HEK293 (cell line): ENCODE measurements around the gene ZNF24.

ENCODE experiments used
- BCL11A ChIP-seq: fragments of 450-650 bp; formaldehyde crosslinking; IDR thresholded peaks from 2 replicates; pipeline ENCODE4 v1.5.1; 2016; ENCODE audit warnings: low read depth, missing biosample characterization, missing genetic modification characterization
- GFI1B ChIP-seq: fragments of 450-650 bp; formaldehyde crosslinking; IDR thresholded peaks from 2 replicates; pipeline ENCODE4 v1.5.1; 2016; ENCODE audit warnings: missing biosample characterization, missing genetic modification characterization
- IKZF3 ChIP-seq: fragments of 450-650 bp; IDR thresholded peaks from 2 replicates; pipeline ENCODE4 v1.5.0; 2018; ENCODE audit warnings: missing biosample characterization, mild to moderate bottlenecking, missing genetic modification characterization, moderate library complexity
- OVOL3 ChIP-seq: fragments of 450-650 bp; formaldehyde crosslinking; IDR thresholded peaks from 2 replicates; pipeline ENCODE4 v1.5.1; 2016; ENCODE audit warnings: missing biosample characterization, missing genetic modification characterization
- SETDB1 ChIP-seq: IDR thresholded peaks from one replicate; pipeline ENCODE4 v1.6.1; 2017; ENCODE audit warnings: mild to moderate bottlenecking, low read length, moderate library complexity, mixed read lengths; ENCODE audit not compliant: insufficient read length
- SP3 ChIP-seq: fragments of 450-650 bp; formaldehyde crosslinking; IDR thresholded peaks from 2 replicates; pipeline ENCODE4 v1.5.1; 2016; ENCODE audit warnings: missing biosample characterization, missing genetic modification characterization
- ZFHX2 ChIP-seq: fragments of 450-650 bp; formaldehyde crosslinking; conservative IDR thresholded peaks from 2 replicates; pipeline ENCODE4 v1.5.1; 2016; ENCODE audit warnings: missing biosample characterization, missing genetic modification characterization
- ZNF155 ChIP-seq: fragments of 450-650 bp; formaldehyde crosslinking; IDR thresholded peaks from 2 replicates; pipeline ENCODE4 v1.5.1; 2016; ENCODE audit warnings: missing biosample characterization, missing genetic modification characterization
- ZNF16 ChIP-seq: fragments of 450-650 bp; formaldehyde crosslinking; IDR thresholded peaks from 2 replicates; pipeline ENCODE4 v1.5.1; 2016; ENCODE audit warnings: low read depth, missing biosample characterization, missing genetic modification characterization
- ZNF302 ChIP-seq: fragments of 450-650 bp; formaldehyde crosslinking; IDR thresholded peaks from 2 replicates; pipeline ENCODE4 v1.5.1; 2016; ENCODE audit warnings: missing biosample characterization, missing genetic modification characterization, low read depth
- ZNF324 ChIP-seq: fragments of 450-650 bp; formaldehyde crosslinking; IDR thresholded peaks from 2 replicates; pipeline ENCODE4 v1.5.1; 2016; ENCODE audit warnings: missing biosample characterization, missing genetic modification characterization
- ZNF555 ChIP-seq: fragments of 450-650 bp; formaldehyde crosslinking; conservative IDR thresholded peaks from 2 replicates; pipeline ENCODE4 v1.5.1; 2017; ENCODE audit warnings: missing biosample characterization, mild to moderate bottlenecking, missing genetic modification characterization, inconsistent platforms
- ZNF660 ChIP-seq: fragments of 450-650 bp; IDR thresholded peaks from 2 replicates; pipeline ENCODE4 v1.5.1; 2018; ENCODE audit warnings: missing biosample characterization, mild to moderate bottlenecking, missing genetic modification characterization
- ZNF670 ChIP-seq: fragments of 450-650 bp; formaldehyde crosslinking; IDR thresholded peaks from 2 replicates; pipeline ENCODE4 v1.5.1; 2016; ENCODE audit warnings: missing biosample characterization, missing genetic modification characterization, low read depth
- ZSCAN23 ChIP-seq: fragments of 450-650 bp; formaldehyde crosslinking; IDR thresholded peaks from 2 replicates; pipeline ENCODE4 v1.5.1; 2016; ENCODE audit warnings: missing biosample characterization, missing genetic modification characterization
- ZXDB ChIP-seq: fragments of 450-650 bp; formaldehyde crosslinking; IDR thresholded peaks from 2 replicates; pipeline ENCODE4 v1.5.1; 2016; ENCODE audit warnings: missing biosample characterization, missing genetic modification characterization
- TF ChIP-seq, protein P1 (sequence below): fragments of 450-650 bp; formaldehyde crosslinking; IDR thresholded peaks from 2 replicates; pipeline ENCODE4 v1.5.1; 2016; ENCODE audit warnings: missing biosample characterization, missing genetic modification characterization
- TF ChIP-seq, protein P2 (sequence below): fragments of 450-650 bp; formaldehyde crosslinking; conservative IDR thresholded peaks from 2 replicates; pipeline ENCODE4 v1.5.1; 2016; ENCODE audit warnings: low read depth, missing biosample characterization, missing genetic modification characterization
- TF ChIP-seq, protein P3 (sequence below): fragments of 450-650 bp; formaldehyde crosslinking; IDR thresholded peaks from 2 replicates; pipeline ENCODE4 v1.5.1; 2016; ENCODE audit warnings: missing biosample characterization, missing genetic modification characterization, low read depth
- TF ChIP-seq, protein P4 (sequence below): fragments of 450-650 bp; formaldehyde crosslinking; optimal IDR thresholded peaks from 2 replicates; pipeline ENCODE3; 2016; ENCODE audit warnings: missing biosample characterization, mild to moderate bottlenecking, missing genetic modification characterization
- TF ChIP-seq, protein P5 (sequence below): fragments of 450-650 bp; formaldehyde crosslinking; IDR thresholded peaks from 2 replicates; pipeline ENCODE4 v1.5.1; 2016; ENCODE audit warnings: missing biosample characterization, missing genetic modification characterization
- TF ChIP-seq, protein P6 (sequence below): fragments of 450-650 bp; formaldehyde crosslinking; IDR thresholded peaks from 2 replicates; pipeline ENCODE4 v1.5.1; 2016; ENCODE audit warnings: missing biosample characterization, missing genetic modification characterization
- TF ChIP-seq, protein P7 (sequence below): fragments of 450-650 bp; formaldehyde crosslinking; IDR thresholded peaks from 2 replicates; pipeline ENCODE4 v1.5.1; 2016; ENCODE audit warnings: missing biosample characterization, missing genetic modification characterization

Gene ZNF24

DNA sequence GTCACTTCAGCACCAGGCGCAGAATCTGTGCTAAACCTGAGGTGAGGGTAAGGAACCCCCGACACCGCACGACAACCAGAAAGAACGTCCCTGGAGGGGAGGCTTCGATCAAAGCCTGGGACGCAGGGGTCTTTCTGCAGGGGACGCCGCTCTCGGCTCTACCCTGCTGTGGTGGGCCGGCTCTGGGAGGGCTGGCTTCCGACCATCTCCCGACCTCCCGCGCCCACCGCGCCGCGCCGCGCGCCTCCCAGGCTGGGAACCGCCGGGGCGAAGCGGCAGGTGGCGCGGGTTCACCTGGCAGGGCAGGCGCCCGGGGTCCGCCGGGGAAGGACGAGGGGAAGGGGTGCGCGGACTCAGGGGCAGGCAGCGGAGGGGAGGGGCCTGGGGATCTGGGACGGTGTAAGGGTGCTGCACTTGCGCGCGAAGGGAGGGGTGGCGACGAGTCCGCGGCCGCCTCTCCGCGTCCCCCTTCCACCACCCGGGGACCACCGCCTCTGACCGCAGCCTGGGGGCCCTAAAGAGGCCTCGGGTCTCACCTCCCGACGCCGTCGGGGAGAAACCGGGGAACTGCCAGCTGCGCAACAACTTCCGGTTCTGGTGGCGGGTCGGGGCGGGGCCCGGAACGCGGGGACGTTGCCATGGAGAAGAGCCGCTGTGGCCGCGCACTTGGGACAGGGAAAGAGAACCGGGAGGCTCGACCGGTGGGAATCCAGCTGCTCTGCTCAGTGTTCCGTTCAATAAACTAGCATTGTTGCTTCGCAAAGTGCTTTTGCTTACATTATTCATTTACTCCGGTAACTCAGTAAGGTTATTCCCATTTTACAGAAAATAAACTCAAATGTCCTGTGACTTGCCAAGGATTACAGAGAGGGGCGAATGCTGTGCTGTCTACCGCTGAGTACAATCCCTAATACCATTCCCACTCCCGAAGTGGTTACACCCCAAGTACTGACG, 32.8 kb upstream of the ZNF24 start, which contains the start of gene ZNF396 (continued):
- TF ChIP-seq ZNF555 (no peak), SETDB1 (no peak), ZNF16 (tag by site-specific recombination) (no peak), ZNF324 (no peak), ZSCAN23 (tag by site-specific recombination) (no peak), ZNF155 (tag by site-specific recombination) (no peak), BCL11A (tag by site-specific recombination) (no peak), OVOL3 (tag by site-specific recombination) (no peak), ZXDB (peak; percentile 83), GFI1B (tag by site-specific recombination) (no peak), ZNF670 (no peak), ZNF660 (tag by site-specific recombination) (no peak), ZNF302 (tag by site-specific recombination) (no peak), IKZF3 (tag by site-specific recombination) (no peak), ZFHX2 (tag by site-specific recombination) (no peak), SP3 (tag by site-specific recombination) (peak; percentile 74)
- TF ChIP-seq, protein P1, sequence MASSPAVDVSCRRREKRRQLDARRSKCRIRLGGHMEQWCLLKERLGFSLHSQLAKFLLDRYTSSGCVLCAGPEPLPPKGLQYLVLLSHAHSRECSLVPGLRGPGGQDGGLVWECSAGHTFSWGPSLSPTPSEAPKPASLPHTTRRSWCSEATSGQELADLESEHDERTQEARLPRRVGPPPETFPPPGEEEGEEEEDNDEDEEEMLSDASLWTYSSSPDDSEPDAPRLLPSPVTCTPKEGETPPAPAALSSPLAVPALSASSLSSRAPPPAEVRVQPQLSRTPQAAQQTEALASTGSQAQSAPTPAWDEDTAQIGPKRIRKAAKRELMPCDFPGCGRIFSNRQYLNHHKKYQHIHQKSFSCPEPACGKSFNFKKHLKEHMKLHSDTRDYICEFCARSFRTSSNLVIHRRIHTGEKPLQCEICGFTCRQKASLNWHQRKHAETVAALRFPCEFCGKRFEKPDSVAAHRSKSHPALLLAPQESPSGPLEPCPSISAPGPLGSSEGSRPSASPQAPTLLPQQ, result peak; percentile 61
- TF ChIP-seq, protein P2, sequence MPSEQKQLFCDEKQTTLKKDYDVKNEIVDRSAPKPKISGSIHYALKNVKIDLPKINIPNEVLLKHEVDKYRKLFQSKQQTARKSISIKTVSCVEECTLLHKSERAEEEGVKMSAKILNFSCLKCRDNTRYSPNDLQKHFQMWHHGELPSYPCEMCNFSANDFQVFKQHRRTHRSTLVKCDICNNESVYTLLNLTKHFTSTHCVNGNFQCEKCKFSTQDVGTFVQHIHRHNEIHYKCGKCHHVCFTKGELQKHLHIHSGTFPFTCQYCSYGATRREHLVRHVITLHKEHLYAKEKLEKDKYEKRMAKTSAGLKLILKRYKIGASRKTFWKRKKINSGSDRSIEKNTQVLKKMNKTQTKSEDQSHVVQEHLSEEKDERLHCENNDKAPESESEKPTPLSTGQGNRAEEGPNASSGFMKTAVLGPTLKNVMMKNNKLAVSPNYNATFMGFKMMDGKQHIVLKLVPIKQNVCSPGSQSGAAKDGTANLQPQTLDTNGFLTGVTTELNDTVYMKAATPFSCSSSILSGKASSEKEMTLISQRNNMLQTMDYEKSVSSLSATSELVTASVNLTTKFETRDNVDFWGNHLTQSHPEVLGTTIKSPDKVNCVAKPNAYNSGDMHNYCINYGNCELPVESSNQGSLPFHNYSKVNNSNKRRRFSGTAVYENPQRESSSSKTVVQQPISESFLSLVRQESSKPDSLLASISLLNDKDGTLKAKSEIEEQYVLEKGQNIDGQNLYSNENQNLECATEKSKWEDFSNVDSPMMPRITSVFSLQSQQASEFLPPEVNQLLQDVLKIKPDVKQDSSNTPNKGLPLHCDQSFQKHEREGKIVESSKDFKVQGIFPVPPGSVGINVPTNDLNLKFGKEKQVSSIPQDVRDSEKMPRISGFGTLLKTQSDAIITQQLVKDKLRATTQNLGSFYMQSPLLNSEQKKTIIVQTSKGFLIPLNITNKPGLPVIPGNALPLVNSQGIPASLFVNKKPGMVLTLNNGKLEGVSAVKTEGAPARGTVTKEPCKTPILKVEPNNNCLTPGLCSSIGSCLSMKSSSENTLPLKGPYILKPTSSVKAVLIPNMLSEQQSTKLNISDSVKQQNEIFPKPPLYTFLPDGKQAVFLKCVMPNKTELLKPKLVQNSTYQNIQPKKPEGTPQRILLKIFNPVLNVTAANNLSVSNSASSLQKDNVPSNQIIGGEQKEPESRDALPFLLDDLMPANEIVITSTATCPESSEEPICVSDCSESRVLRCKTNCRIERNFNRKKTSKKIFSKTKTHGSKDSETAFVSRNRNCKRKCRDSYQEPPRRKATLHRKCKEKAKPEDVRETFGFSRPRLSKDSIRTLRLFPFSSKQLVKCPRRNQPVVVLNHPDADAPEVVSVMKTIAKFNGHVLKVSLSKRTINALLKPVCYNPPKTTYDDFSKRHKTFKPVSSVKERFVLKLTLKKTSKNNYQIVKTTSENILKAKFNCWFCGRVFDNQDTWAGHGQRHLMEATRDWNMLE (tag by site-specific recombination), result 0 out of 2 replicates have a peak, but pooled peaks have one; percentile 26
- TF ChIP-seq, protein P3, sequence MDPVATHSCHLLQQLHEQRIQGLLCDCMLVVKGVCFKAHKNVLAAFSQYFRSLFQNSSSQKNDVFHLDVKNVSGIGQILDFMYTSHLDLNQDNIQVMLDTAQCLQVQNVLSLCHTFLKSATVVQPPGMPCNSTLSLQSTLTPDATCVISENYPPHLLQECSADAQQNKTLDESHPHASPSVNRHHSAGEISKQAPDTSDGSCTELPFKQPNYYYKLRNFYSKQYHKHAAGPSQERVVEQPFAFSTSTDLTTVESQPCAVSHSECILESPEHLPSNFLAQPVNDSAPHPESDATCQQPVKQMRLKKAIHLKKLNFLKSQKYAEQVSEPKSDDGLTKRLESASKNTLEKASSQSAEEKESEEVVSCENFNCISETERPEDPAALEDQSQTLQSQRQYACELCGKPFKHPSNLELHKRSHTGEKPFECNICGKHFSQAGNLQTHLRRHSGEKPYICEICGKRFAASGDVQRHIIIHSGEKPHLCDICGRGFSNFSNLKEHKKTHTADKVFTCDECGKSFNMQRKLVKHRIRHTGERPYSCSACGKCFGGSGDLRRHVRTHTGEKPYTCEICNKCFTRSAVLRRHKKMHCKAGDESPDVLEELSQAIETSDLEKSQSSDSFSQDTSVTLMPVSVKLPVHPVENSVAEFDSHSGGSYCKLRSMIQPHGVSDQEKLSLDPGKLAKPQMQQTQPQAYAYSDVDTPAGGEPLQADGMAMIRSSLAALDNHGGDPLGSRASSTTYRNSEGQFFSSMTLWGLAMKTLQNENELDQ, result no peak
- TF ChIP-seq, protein P4, sequence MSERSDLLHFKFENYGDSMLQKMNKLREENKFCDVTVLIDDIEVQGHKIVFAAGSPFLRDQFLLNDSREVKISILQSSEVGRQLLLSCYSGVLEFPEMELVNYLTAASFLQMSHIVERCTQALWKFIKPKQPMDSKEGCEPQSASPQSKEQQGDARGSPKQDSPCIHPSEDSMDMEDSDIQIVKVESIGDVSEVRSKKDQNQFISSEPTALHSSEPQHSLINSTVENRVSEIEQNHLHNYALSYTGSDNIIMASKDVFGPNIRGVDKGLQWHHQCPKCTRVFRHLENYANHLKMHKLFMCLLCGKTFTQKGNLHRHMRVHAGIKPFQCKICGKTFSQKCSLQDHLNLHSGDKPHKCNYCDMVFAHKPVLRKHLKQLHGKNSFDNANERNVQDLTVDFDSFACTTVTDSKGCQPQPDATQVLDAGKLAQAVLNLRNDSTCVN (tag by site-specific recombination), result peak; percentile 79
- TF ChIP-seq, protein P5, sequence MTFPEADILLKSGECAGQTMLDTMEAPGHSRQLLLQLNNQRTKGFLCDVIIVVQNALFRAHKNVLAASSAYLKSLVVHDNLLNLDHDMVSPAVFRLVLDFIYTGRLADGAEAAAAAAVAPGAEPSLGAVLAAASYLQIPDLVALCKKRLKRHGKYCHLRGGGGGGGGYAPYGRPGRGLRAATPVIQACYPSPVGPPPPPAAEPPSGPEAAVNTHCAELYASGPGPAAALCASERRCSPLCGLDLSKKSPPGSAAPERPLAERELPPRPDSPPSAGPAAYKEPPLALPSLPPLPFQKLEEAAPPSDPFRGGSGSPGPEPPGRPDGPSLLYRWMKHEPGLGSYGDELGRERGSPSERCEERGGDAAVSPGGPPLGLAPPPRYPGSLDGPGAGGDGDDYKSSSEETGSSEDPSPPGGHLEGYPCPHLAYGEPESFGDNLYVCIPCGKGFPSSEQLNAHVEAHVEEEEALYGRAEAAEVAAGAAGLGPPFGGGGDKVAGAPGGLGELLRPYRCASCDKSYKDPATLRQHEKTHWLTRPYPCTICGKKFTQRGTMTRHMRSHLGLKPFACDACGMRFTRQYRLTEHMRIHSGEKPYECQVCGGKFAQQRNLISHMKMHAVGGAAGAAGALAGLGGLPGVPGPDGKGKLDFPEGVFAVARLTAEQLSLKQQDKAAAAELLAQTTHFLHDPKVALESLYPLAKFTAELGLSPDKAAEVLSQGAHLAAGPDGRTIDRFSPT (tag by site-specific recombination), result no peak
- TF ChIP-seq, protein P6, sequence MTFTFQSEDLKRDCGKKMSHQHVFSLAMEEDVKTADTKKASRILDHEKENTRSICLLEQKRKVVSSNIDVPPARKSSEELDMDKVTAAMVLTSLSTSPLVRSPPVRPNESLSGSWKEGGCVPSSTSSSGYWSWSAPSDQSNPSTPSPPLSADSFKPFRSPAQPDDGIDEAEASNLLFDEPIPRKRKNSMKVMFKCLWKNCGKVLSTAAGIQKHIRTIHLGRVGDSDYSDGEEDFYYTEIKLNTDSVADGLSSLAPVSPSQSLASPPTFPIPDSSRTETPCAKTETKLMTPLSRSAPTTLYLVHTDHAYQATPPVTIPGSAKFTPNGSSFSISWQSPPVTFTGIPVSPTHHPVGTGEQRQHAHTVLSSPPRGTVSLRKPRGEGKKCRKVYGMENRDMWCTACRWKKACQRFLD (tag by site-specific recombination), result no peak
- TF ChIP-seq, protein P7, sequence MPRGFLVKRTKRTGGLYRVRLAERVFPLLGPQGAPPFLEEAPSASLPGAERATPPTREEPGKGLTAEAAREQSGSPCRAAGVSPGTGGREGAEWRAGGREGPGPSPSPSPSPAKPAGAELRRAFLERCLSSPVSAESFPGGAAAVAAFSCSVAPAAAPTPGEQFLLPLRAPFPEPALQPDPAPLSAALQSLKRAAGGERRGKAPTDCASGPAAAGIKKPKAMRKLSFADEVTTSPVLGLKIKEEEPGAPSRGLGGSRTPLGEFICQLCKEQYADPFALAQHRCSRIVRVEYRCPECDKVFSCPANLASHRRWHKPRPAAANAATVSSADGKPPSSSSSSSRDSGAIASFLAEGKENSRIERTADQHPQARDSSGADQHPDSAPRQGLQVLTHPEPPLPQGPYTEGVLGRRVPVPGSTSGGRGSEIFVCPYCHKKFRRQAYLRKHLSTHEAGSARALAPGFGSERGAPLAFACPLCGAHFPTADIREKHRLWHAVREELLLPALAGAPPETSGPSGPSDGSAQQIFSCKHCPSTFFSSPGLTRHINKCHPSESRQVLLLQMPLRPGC (tag by site-specific recombination), result no peak
